IMR-90 (cell line): ENCODE data around the gene MAP2. TPM values are rescaled to one million over a fixed set of nuclear protein-coding genes. Genes with fewer than 3 reads are reported as not detected.

Experiments used
- ATAC-seq: fragments of 200-7000 bp; cut with Tn5 transposase; 2 replicates; pipeline ENCODE4 v1.9.1; 2020; ENCODE audit warnings: low read depth, mild to moderate bottlenecking, moderate library complexity
- BruUV-seq: library from RNA; stranded (reverse); fragments of 400-500 nt; replicated peaks from 2 replicates; lab custom pipeline; 2021; lab: Mats Ljungman, UMichigan
- CTCF ChIA-PET: fragments of 300-600 bp; formaldehyde crosslinking; extraction: SDS; loops from one replicate; lab custom pipeline; 2021; ENCODE audit warnings: antibody characterized with exemption; lab: Yijun Ruan, JAX
- POLR2A ChIA-PET: fragments of 300-600 bp; sonication (Branson Sonifier 250); formaldehyde crosslinking; loops from one replicate; lab custom pipeline; 2022; ENCODE audit warnings: antibody characterized with exemption; ENCODE audit not compliant: unreplicated experiment; lab: Charles Lee
- DNase-seq: peaks from one replicate; pipeline ENCODE4 v3.0.0; 2013
- H2AFZ ChIP-seq: replicated peaks from 2 replicates; pipeline ENCODE3; 2013; ENCODE audit warnings: low read length, mild to moderate bottlenecking; ENCODE audit not compliant: poor library complexity
- H2AK5ac ChIP-seq: 2 replicates; pipeline ENCODE4 v1.6.1; 2013; ENCODE audit warnings: low read depth, low read length, inconsistent platforms
- H2AK9ac ChIP-seq: replicated peaks from 2 replicates; pipeline ENCODE3; 2013; ENCODE audit warnings: mild to moderate bottlenecking, low read depth, low read length, moderate library complexity; ENCODE audit not compliant: poor library complexity
- H2BK120ac ChIP-seq: 2 replicates; pipeline ENCODE4 v1.6.1; 2013; ENCODE audit warnings: low read depth, low read length, inconsistent platforms
- H2BK15ac ChIP-seq: 3 replicates; pipeline ENCODE4 v1.6.1; 2013; ENCODE audit warnings: low read depth, low read length, inconsistent platforms
- H2BK20ac ChIP-seq: 2 replicates; pipeline ENCODE4 v1.6.1; 2013; ENCODE audit warnings: low read depth, mild to moderate bottlenecking, inconsistent platforms, low read length, moderate library complexity
- H2BK5ac ChIP-seq: 2 replicates; pipeline ENCODE4 v1.6.1; 2013; ENCODE audit warnings: mild to moderate bottlenecking, low read depth, low read length, inconsistent platforms; ENCODE audit not compliant: poor library complexity, severe bottlenecking
- H3K14ac ChIP-seq: replicated peaks from 2 replicates; pipeline ENCODE4 v1.6.1; 2013; ENCODE audit warnings: low read depth, low read length, inconsistent platforms
- H3K18ac ChIP-seq: 2 replicates; pipeline ENCODE4 v1.6.1; 2013; ENCODE audit warnings: low read depth, low read length, control low read depth
- H3K23ac ChIP-seq: 2 replicates; pipeline ENCODE4 v1.6.1; 2013; ENCODE audit warnings: low read depth, low read length, inconsistent platforms
- H3K27ac ChIP-seq: 2 replicates; pipeline ENCODE4 v1.5.1; 2013; ENCODE audit warnings: mild to moderate bottlenecking, control low read depth, low read length; ENCODE audit not compliant: insufficient read depth
- H3K27me3 ChIP-seq: 2 replicates; pipeline ENCODE4 v1.6.1; 2013; ENCODE audit warnings: low read length; ENCODE audit not compliant: control insufficient read depth, insufficient read depth
- H3K36me3 ChIP-seq: 2 replicates; pipeline ENCODE4 v1.6.1; 2013; ENCODE audit warnings: low read length, mixed read lengths; ENCODE audit not compliant: control insufficient read depth, insufficient read depth
- H3K4ac ChIP-seq: 2 replicates; pipeline ENCODE4 v1.6.1; 2013; ENCODE audit warnings: low read depth, low read length, inconsistent platforms
- H3K4me1 ChIP-seq: 2 replicates; pipeline ENCODE4 v1.6.1; 2013; ENCODE audit warnings: low read length, mixed read lengths; ENCODE audit not compliant: control insufficient read depth, insufficient read depth
- H3K4me2 ChIP-seq: 2 replicates; pipeline ENCODE4 v1.6.1; 2013; ENCODE audit warnings: low read depth, mild to moderate bottlenecking, control low read depth, low read length, moderate library complexity
- H3K4me3 ChIP-seq: 2 replicates; pipeline ENCODE4 v1.5.1; 2013; ENCODE audit warnings: low read depth, mild to moderate bottlenecking, control low read depth, low read length, moderate library complexity; ENCODE audit not compliant: insufficient read depth
- H3K56ac ChIP-seq: 2 replicates; pipeline ENCODE4 v1.6.1; 2013; ENCODE audit warnings: low read length, inconsistent platforms; ENCODE audit not compliant: insufficient read depth; ENCODE audit errors: extremely low read depth
- H3K79me1 ChIP-seq, 2 experiments: 2 replicates each; pipeline ENCODE4 v1.6.1; 2013; ENCODE audit warnings: low read length in 2 of 2, inconsistent platforms in 1 of 2, low read depth in 1 of 2
- H3K9ac ChIP-seq: 2 replicates; pipeline ENCODE4 v1.6.1; 2013; ENCODE audit warnings: low read depth, low read length, control low read depth
- H3K9me1 ChIP-seq: 2 replicates; pipeline ENCODE4 v1.6.1; 2013; ENCODE audit warnings: low read length, inconsistent platforms; ENCODE audit not compliant: insufficient read depth
- H3K9me3 ChIP-seq: 2 replicates; pipeline ENCODE4 v1.6.1; 2013; ENCODE audit warnings: low read length; ENCODE audit not compliant: control insufficient read depth, insufficient read depth
- H4K20me1 ChIP-seq: 2 replicates; pipeline ENCODE4 v1.6.1; 2013; ENCODE audit warnings: low read length, inconsistent platforms; ENCODE audit not compliant: insufficient read depth
- H4K5ac ChIP-seq: 2 replicates; pipeline ENCODE4 v1.6.1; 2013; ENCODE audit warnings: mild to moderate bottlenecking, low read depth, low read length, control low read depth
- H4K8ac ChIP-seq, 2 experiments: 2 replicates each; pipeline ENCODE4 v1.6.1; 2013; ENCODE audit warnings: low read depth in 2 of 2, low read length in 2 of 2, control low read depth in 1 of 2, inconsistent platforms in 1 of 2
- H4K91ac ChIP-seq: 2 replicates; pipeline ENCODE4 v1.6.1; 2013; ENCODE audit warnings: low read depth, low read length, inconsistent platforms; ENCODE audit not compliant: insufficient read depth
- CHD1 ChIP-seq: IDR thresholded peaks from 2 replicates; pipeline ENCODE4 v1.6.1; 2012; ENCODE audit warnings: low read depth, low read length, improper control_type of control experiment
- SMC3 ChIP-seq: fragments of 150-350 bp; IDR thresholded peaks from 2 replicates; pipeline ENCODE4 v1.6.1; 2016; ENCODE audit warnings: low read depth, mild to moderate bottlenecking, antibody characterized with exemption, low read length, moderate library complexity
- WGBS, 2 experiments: methylation state at CpG; one replicate each; pipeline versions ENCODE4 v1.1.5 to v1.1.7; 2013; ENCODE audit warnings: missing lambda C conversion rate in 2 of 2; ENCODE audit not compliant: insufficient read length in 1 of 2; ENCODE audit errors: extremely low coverage in 2 of 2; 5-methylcytosine and 5-hydroxymethylcytosine counted together
- dilution Hi-C: fragments of 300-500 bp; cut with HindIII; formaldehyde crosslinking; loops from one replicate; pipeline ENCODE4 v1.14.3; 2018; ENCODE audit warnings: low sequenced_read_pairs; ENCODE audit not compliant: unreplicated experiment
- in situ Hi-C: fragments of 300-500 bp; cut with MboI; formaldehyde crosslinking; loops from 3 replicates; pipeline ENCODE4 v1.14.3; 2019; ENCODE audit warnings: low sequenced_read_pairs, inconsistent platforms, mixed read lengths
- intact Hi-C: fragments of 100-400 bp; cut with micrococcal nuclease; formaldehyde crosslinking; loops from 2 replicates; pipeline ENCODE4 v1.10.0; 2022
- polyA plus RNA-seq, 3 experiments: library from polyadenylated mRNA; depleted of rRNA; stranded (reverse); fragments of >200 nt; gene quantifications; 2 replicates each; pipeline ENCODE4 v1.2.3, GENCODE V29; 2012; ENCODE audit warnings: low replicate concordance in 1 of 3
- total RNA-seq: library from RNA; depleted of rRNA; stranded (reverse); fragments of >200 nt; gene quantifications from 2 replicates; pipeline ENCODE4 v1.2.3, GENCODE V29; 2012

The MAP2 gene
- total and polyA plus RNA-seq, 2 of the 4 experiments (the other 2 are of a cell fraction) = 0.29 to 0.36 TPM

GRCh38 chr2:209680596-209680995 lies 256.7 kb downstream of the MAP2 start:
- Histone ChIP-seq H3K9ac (no peak overlapping the region), H3K36me3 (no peaks in the 10 kb centered on the region), H4K20me1 (no peaks in the 10 kb centered on the region), H3K4me3 (no peak overlapping the region), H3K27ac (no peak overlapping the region), H3K9me3 (no peaks in the 10 kb centered on the region), H2BK120ac (no peak overlapping the region), H2AK9ac (no peak overlapping the region), H2AK5ac (no peak overlapping the region), H3K27me3 (no peaks in the 10 kb centered on the region), H3K56ac (no peak overlapping the region), H4K91ac (no peak overlapping the region), H3K18ac (no peak overlapping the region), H3K79me1 (no peaks in the 10 kb centered on the region), H3K9me1 (no peaks in the 10 kb centered on the region), H3K4ac (no peak overlapping the region), H2AFZ (no peak overlapping the region), H2BK5ac (no peak overlapping the region), H3K14ac (no peak overlapping the region), H3K23ac (no peak overlapping the region), H3K4me2 (no peak overlapping the region), H4K8ac (no peak overlapping the region), H4K5ac (no peak overlapping the region), H2BK15ac (no peak overlapping the region), H3K4me1 (no peaks in the 10 kb centered on the region), H2BK20ac (no peak overlapping the region)
- no peak for DNase-seq
- no peak for ATAC-seq
- BruUV-seq = no TSS peak
- dilution Hi-C loops (no loop called here), in situ Hi-C loops (no loop called here), intact Hi-C loops (no loop called here)
- no CpG with 5 or more reads among the region's 1 CpG for WGBS, 2 experiments
- TF ChIP-seq SMC3 (no peak), CHD1 (no peak)
- POLR2A ChIA-PET = no interaction called here
- CTCF ChIA-PET = no interaction called here
